NCI-H1436 (cell line): Measurements from ENCODE around the gene PPWD1.
"Not testable (repeated sequence)": the region's sequence is repeated elsewhere in the genome, so short reads cannot be mapped to it uniquely, and the experiment has no call there.

ENCODE experiments used
- DNase-seq: peaks from one replicate; lab custom pipeline; 2025; lab: John Stamatoyannopoulos, UW

Gene PPWD1

GRCh38 chr5:65562731-65563701 is at the start of gene PPWD1, which contains the start of gene CENPK:
TSS of gene PPWD1 (plus strand) at chr5:65563296. CDS start at chr5:65563311, 15 bp downstream.
TSS of gene CENPK (minus strand) at chr5:65563168. CDS start at chr5:65554907, 8,261 bp downstream.
- DNase-seq, result peak; percentile 92

GRCh38 chr5:65525726-65526125 is 37.4 kb upstream of the PPWD1 start:
- DNase-seq, result no peak

- DNase-seq, result no peak
Observed at GRCh38 chr5:65530904-65531303, 32.2 kb upstream of the PPWD1 start.

- no peak for DNase-seq
Observed at GRCh38 chr5:65535529-65535987, 27.5 kb upstream of the PPWD1 start.

- DNase-seq, result no peak
Observed at GRCh38 chr5:65539827-65540226, 23.3 kb upstream of the PPWD1 start.

- no peak for DNase-seq
Observed at GRCh38 chr5:65544473-65544872, 18.6 kb upstream of the PPWD1 start.

GRCh38 chr5:65546141-65546540 is 17.0 kb upstream of the PPWD1 start:
- DNase-seq, result no peak

- DNase-seq, result no peak
Observed at GRCh38 chr5:65548281-65548680, 14.8 kb upstream of the PPWD1 start.

GRCh38 chr5:65553941-65554340 is 9.2 kb upstream of the PPWD1 start:
- DNase-seq, result no peak

GRCh38 chr5:65555287-65555686 is 7.8 kb upstream of the PPWD1 start:
- DNase-seq, result no peak

- DNase-seq, result no peak
Observed at GRCh38 chr5:65556181-65556580, 6.9 kb upstream of the PPWD1 start.

GRCh38 chr5:65556718-65557117 is 6.4 kb upstream of the PPWD1 start:
- DNase-seq, result no peak

GRCh38 chr5:65563777-65564176 is 681 bp downstream of the PPWD1 start:
- DNase-seq, result no peak

- no peak for DNase-seq
Observed at GRCh38 chr5:65566505-65566904, 3.4 kb downstream of the PPWD1 start.

GRCh38 chr5:65570598-65571226 is 7.6 kb downstream of the PPWD1 start:
- DNase-seq, result no peak

- DNase-seq, result no peak
Observed at GRCh38 chr5:65577141-65577540, 14.0 kb downstream of the PPWD1 start.

GRCh38 chr5:65588694-65589093 is 25.6 kb downstream of the PPWD1 start:
- DNase-seq, result no peak

GRCh38 chr5:65601761-65602160 is 38.7 kb downstream of the PPWD1 start:
- not testable (repeated sequence) for DNase-seq

- peak; percentile 78 for DNase-seq
Observed at GRCh38 chr5:65611524-65611923, 48.4 kb downstream of the PPWD1 start.

- DNase-seq, result no peak
Observed at GRCh38 chr5:65612298-65612907, 49.3 kb downstream of the PPWD1 start.

- no peak for DNase-seq
Observed at GRCh38 chr5:65620021-65620420, 56.9 kb downstream of the PPWD1 start.

- DNase-seq, result not testable (repeated sequence)
Observed at GRCh38 chr5:65621961-65622360, 58.9 kb downstream of the PPWD1 start.

- DNase-seq, result no peak
Observed at GRCh38 chr5:65623482-65623881, 60.4 kb downstream of the PPWD1 start.
